HCT116 (cell line): Measurements from ENCODE around the gene COPG2.

Experiments used
- CEBPB ChIP-seq: IDR thresholded peaks from 2 replicates; pipeline ENCODE4 v1.6.1; 2012; ENCODE audit warnings: low read depth
- CTCF ChIP-seq, 3 experiments: fragments of 200-600 bp in 1 of 3; sonication (generic) in 1 of 3; IDR thresholded peaks in 2 of 3; conservative IDR thresholded peaks in 1 of 3; 2 replicates each; pipeline ENCODE4 v1.5.1; 2012 to 2017; ENCODE audit warnings: low read depth in 2 of 3, low read length in 2 of 3, antibody characterized with exemption in 1 of 3, borderline replicate concordance in 1 of 3, control low read depth in 1 of 3, mild to moderate bottlenecking in 1 of 3, mixed read lengths in 1 of 3, mixed run types in 1 of 3, moderate library complexity in 1 of 3; ENCODE audit not compliant: insufficient read depth in 1 of 3
- EGR1 ChIP-seq: IDR thresholded peaks from 2 replicates; pipeline ENCODE4 v1.6.1; 2012; ENCODE audit warnings: low read depth
- EZH2 ChIP-seq: fragments of 200-600 bp; sonication (generic); IDR thresholded peaks from 2 replicates; pipeline ENCODE4 v1.6.1; 2017; ENCODE audit warnings: antibody characterized with exemption, mixed run types
- EZH2phosphoT487 ChIP-seq: fragments of 200-600 bp; IDR thresholded peaks from 2 replicates; pipeline ENCODE4 v1.6.1; 2018; ENCODE audit warnings: antibody characterized with exemption, borderline replicate concordance
- JUND ChIP-seq: IDR thresholded peaks from 2 replicates; pipeline ENCODE4 v1.6.1; 2012
- MAX ChIP-seq: IDR thresholded peaks from 2 replicates; pipeline ENCODE4 v1.6.1; 2012
- POLR2A ChIP-seq: IDR thresholded peaks from 2 replicates; pipeline ENCODE4 v1.7.0; 2011; ENCODE audit warnings: borderline replicate concordance; ENCODE audit not compliant: insufficient read depth, insufficient read length; ENCODE audit errors: extremely low read depth
- POLR2AphosphoS5 ChIP-seq: IDR thresholded peaks from 2 replicates; pipeline ENCODE4 v1.6.1; 2011; ENCODE audit warnings: mild to moderate bottlenecking, low read depth, low read length, moderate library complexity
- RAD21 ChIP-seq: IDR thresholded peaks from 2 replicates; pipeline ENCODE4 v1.6.1; 2012; ENCODE audit warnings: low read depth, mild to moderate bottlenecking
- TCF7L2 ChIP-seq: IDR thresholded peaks from 2 replicates; pipeline ENCODE4 v1.7.0; 2011; ENCODE audit warnings: borderline replicate concordance, inconsistent platforms; ENCODE audit not compliant: insufficient read depth, insufficient read length; ENCODE audit errors: extremely low read depth
- YY1 ChIP-seq: IDR thresholded peaks from 2 replicates; pipeline ENCODE4 v1.6.1; 2011; ENCODE audit warnings: low read length, low read depth, moderate library complexity, mild to moderate bottlenecking; ENCODE audit not compliant: insufficient replicate concordance; ENCODE audit errors: extremely low read depth
- ZFX ChIP-seq: fragments of 450-650 bp; IDR thresholded peaks from 2 replicates; pipeline ENCODE4 v1.6.1; 2017

GRCh38 chr7:130486954-130487436 lies 181.6 kb downstream of the COPG2 start:
- TF ChIP-seq CTCF (IDR thresholded peaks at IDR 0.05 in 2 of 3, conservative IDR thresholded peaks at IDR 0.05 in 1 of 3; ENCODE audit: borderline replicate concordance in 1 of 3, insufficient read depth in 1 of 3, low read depth in 2 of 3, low read length in 2 of 3) (no peak), EZH2phosphoT487 (no peak), ZFX (no peak), YY1 (no peak), MAX (no peak), POLR2A (no peak), EZH2 (no peak), POLR2AphosphoS5 (no peak), CEBPB (no peak), JUND (no peak), TCF7L2 (no peak), RAD21 (no peak), EGR1 (no peak)
